Measurements from ENCODE around the gene SETBP1.
A peak's percentile ranks its signal among the peaks of the same experiment; 100 is the strongest.

SETBP1 gene

DNA sequence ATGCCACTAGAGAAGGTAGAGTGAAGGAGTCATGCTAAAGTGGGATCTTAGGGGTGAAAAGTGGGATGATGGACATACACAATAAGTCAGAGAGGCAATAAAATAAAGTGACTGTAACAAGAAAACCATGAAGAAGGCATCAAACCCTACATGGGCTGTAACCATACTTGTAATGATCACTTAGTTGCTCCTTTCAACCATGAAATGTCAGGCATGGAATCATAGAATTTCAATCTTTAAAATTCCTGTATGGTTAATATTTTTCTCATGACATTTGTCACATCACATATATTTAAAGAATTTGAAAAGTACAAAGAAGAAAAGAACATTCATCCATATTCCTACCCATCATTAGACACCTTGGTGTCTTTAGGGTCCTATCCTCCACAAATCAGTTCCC lies 20.9 kb upstream of the SETBP1 start:
- Mint-ChIP-seq H3K9me3 (no peaks in the 10 kb centered on the region), H3K4me1 (peaks cover 0 to 3% of the 10 kb centered on the region in 2 donors), H3K4me3 (no peak overlapping the region), H3K36me3 (no peaks in the 10 kb centered on the region), H3K27ac (no peak overlapping the region), H3K27me3 (no peaks in the 10 kb centered on the region)
- DNase-seq (no peak), ATAC-seq (replicated peaks) (no peak)

- ATAC-seq (replicated peaks), result no peak
- H3K27me3 Mint-ChIP-seq, result peaks cover 0 to 6% of the 10 kb centered on the region in 2 donors
- peaks cover 9 to 15% of the 10 kb centered on the region in 2 donors for H3K9me3 Mint-ChIP-seq
- no peak overlapping the region for H3K4me3 Mint-ChIP-seq
- no peak for DNase-seq
- H3K36me3 Mint-ChIP-seq, result peaks cover 6% of the 10 kb centered on the region in 2 donors
- H3K4me1 Mint-ChIP-seq, result peaks cover 7 to 15% of the 10 kb centered on the region in 2 donors
- H3K27ac Mint-ChIP-seq, result no peak overlapping the region
Observed at GRCh38 chr18:44668270-44668975, 12.3 kb upstream of the SETBP1 start.

- Mint-ChIP-seq H3K9me3 (peaks cover 9 to 15% of the 10 kb centered on the region in 2 donors), H3K36me3 (peaks cover 6% of the 10 kb centered on the region in 2 donors), H3K4me3 (no peak overlapping the region), H3K27ac (no peak overlapping the region), H3K4me1 (peaks cover 8 to 15% of the 10 kb centered on the region in 2 donors), H3K27me3 (peaks cover 0 to 6% of the 10 kb centered on the region in 2 donors)
- DNase-seq (no peak), ATAC-seq (replicated peaks) (no peak)
Observed at GRCh38 chr18:44671914-44672313, 8.8 kb upstream of the SETBP1 start.

DNA sequence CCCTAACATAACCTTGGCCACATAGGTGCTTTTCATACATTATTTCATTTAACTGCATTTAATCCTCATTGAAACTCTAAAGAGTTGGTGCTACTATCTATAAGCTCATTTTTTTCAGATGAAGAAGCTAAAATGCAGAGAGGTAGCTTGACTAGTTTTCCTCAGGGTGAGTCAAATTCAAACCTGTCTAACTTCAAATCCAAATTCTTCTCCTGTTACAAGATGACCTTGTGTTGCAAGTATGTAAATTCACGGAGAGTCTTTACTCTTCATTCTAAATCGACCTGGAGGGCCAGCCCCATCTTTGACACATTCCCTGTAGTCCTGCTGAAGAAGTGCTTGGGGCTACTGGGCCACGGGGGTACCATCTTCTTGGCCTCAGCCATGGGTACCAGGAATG lies 8.2 kb upstream of the SETBP1 start:
- Mint-ChIP-seq H3K4me3 (no peak overlapping the region), H3K27ac (no peak overlapping the region), H3K4me1 (peaks cover 10 to 18% of the 10 kb centered on the region in 2 donors), H3K9me3 (peaks cover 9 to 15% of the 10 kb centered on the region in 2 donors), H3K27me3 (peaks cover 0 to 6% of the 10 kb centered on the region in 2 donors), H3K36me3 (peaks cover 6% of the 10 kb centered on the region in 2 donors)
- ATAC-seq (replicated peaks) (no peak), DNase-seq (no peak)

DNA sequence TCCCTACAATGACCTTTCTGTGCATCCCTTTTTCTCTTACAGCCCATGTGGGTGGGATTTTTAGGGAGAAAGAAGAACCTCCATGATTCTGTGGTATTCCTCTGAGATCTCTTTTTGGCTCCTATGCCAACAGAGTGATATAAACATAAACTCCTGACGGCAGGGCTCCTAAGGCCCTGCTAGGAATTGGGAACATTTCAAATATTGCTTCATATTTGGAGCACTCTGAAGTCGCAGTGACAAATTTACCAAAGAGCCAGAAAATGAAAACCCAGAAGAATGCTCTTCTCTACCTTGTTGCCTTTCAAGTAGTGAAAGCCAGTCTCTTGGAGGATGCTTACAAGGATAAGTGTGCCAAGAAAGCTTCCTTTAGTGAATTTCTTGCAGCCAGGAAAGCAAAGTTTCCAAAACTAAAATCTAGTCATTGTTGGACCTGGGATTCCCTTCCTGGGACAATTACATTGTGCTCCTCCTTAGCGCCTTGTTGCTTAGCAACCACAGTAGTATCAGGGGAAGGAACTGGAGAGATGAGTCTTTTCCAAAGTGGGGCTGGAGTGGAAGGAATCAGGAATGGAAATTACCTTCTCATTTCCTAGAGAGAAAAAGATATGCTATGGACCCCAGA lies 7.3 kb upstream of the SETBP1 start:
- Mint-ChIP-seq H3K4me1 (peaks cover 14 to 25% of the 10 kb centered on the region in 2 donors), H3K9me3 (peaks cover 9 to 15% of the 10 kb centered on the region in 2 donors), H3K36me3 (peaks cover 6 to 7% of the 10 kb centered on the region in 2 donors), H3K4me3 (no peak overlapping the region), H3K27me3 (peaks cover 0 to 5% of the 10 kb centered on the region in 2 donors), H3K27ac (peak overlapping the region; percentile 14)
- no peak for DNase-seq
- ATAC-seq (replicated peaks), result no peak

- Mint-ChIP-seq H3K4me3 (no peak overlapping the region), H3K9me3 (no peaks in the 10 kb centered on the region), H3K27ac (peak overlapping the region; percentile 59), H3K36me3 (peaks cover 5 to 10% of the 10 kb centered on the region in 2 donors), H3K4me1 (peaks cover 11 to 16% of the 10 kb centered on the region in 2 donors), H3K27me3 (no peaks in the 10 kb centered on the region)
- ATAC-seq (replicated peaks) (no peak), DNase-seq (no peak)
Observed at GRCh38 chr18:44677933-44678332, 2.8 kb upstream of the SETBP1 start.

GRCh38 chr18:44678725-44679055 lies 2.0 kb upstream of the SETBP1 start:
- H3K27me3 Mint-ChIP-seq, result no peaks in the 10 kb centered on the region
- peaks cover 12 to 16% of the 10 kb centered on the region in 2 donors for H3K4me1 Mint-ChIP-seq
- DNase-seq (no peak), ATAC-seq (replicated peaks) (no peak)
- peaks cover 5 to 11% of the 10 kb centered on the region in 2 donors for H3K36me3 Mint-ChIP-seq
- H3K4me3 Mint-ChIP-seq, result no peak overlapping the region
- H3K9me3 Mint-ChIP-seq, result no peaks in the 10 kb centered on the region
- H3K27ac Mint-ChIP-seq, result peak overlapping the region; percentile 91

- Mint-ChIP-seq H3K4me3 (no peak overlapping the region), H3K27me3 (no peaks in the 10 kb centered on the region), H3K4me1 (peaks cover 16 to 17% of the 10 kb centered on the region in 2 donors), H3K36me3 (peaks cover 10 to 17% of the 10 kb centered on the region in 2 donors), H3K9me3 (no peaks in the 10 kb centered on the region), H3K27ac (peak overlapping the region; percentile 94)
- DNase-seq (peak; percentile 83), ATAC-seq (replicated peaks) (peak; percentile 84 to 86)
Observed at GRCh38 chr18:44679056-44679913, 1.4 kb upstream of the SETBP1 start.

DNA sequence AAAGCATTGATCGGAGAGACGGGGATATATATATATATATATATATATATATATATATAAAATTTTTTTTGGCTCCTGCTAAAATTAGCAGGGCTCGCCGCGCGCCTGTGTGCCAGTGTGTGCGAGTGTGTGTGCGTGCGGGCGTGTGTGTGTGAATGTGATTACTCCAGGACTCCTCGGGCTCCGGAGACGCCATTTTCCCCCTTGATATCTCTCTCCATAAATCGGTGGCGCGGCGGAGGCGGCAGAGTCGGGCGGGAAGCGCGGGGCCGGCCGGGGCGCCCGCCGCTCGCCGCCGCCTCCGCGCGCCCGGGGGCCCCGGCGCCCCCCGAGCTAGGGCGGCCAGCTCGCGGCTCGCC lies 795 bp upstream of the SETBP1 start:
- no peaks in the 10 kb centered on the region for H3K9me3 Mint-ChIP-seq
- no peaks in the 10 kb centered on the region for H3K27me3 Mint-ChIP-seq
- H3K4me3 Mint-ChIP-seq, result no peak overlapping the region
- peak overlapping the region; percentile 94 for H3K27ac Mint-ChIP-seq
- peak; percentile 15 to 27 for ATAC-seq (replicated peaks)
- DNase-seq, result peak; percentile 38
- H3K36me3 Mint-ChIP-seq, result peaks cover 11 to 17% of the 10 kb centered on the region in 2 donors
- peaks cover 19% of the 10 kb centered on the region in 2 donors for H3K4me1 Mint-ChIP-seq

- DNase-seq (no peak), ATAC-seq (replicated peaks) (no peak)
- no peaks in the 10 kb centered on the region for H3K27me3 Mint-ChIP-seq
- peak overlapping the region; percentile 94 for H3K27ac Mint-ChIP-seq
- H3K4me3 Mint-ChIP-seq, result no peak overlapping the region
- peaks cover 26 to 33% of the 10 kb centered on the region in 2 donors for H3K4me1 Mint-ChIP-seq
- no peaks in the 10 kb centered on the region for H3K9me3 Mint-ChIP-seq
- peaks cover 14 to 25% of the 10 kb centered on the region in 2 donors for H3K36me3 Mint-ChIP-seq
Observed at GRCh38 chr18:44681076-44681970, 635 bp downstream of the SETBP1 start.

DNA sequence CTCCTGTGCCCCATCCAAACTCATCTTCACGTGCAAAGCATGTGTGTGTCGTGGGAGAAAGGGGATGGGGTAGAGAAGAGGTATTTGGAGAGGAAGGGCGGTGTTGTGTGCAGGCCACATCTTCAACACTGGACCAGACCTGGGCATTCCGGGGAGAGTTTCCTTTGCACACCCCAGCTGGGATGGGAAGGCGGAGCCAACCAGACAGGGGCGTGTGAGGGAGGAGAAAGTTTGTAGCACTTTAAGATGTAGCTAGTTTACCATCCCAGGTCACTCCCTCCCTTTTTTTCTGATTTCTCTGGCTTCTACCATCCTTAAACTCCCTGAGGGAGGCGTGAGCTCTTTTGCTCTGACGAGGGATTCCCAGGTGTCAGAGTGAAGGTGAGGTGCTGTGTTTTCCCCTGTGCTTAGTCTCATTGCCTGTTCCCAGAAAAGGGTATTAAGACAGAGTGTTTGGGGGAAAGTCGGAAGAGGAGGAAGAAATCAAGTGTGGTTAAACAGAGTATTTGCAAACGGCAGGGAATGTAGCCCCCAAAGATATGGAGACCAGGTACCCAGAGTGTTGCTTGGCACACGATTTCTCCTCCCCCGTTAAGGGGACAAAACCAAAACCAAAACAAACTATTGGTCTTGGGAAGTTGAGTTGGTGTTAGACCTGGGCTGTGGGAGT lies 1.6 kb downstream of the SETBP1 start:
- H3K4me3 Mint-ChIP-seq, result no peak overlapping the region
- H3K27ac Mint-ChIP-seq, result no peak overlapping the region
- no peaks in the 10 kb centered on the region for H3K9me3 Mint-ChIP-seq
- peak; percentile 13 for DNase-seq
- H3K4me1 Mint-ChIP-seq, result peaks cover 33 to 42% of the 10 kb centered on the region in 2 donors
- no peak for ATAC-seq (replicated peaks)
- H3K27me3 Mint-ChIP-seq, result no peaks in the 10 kb centered on the region
- H3K36me3 Mint-ChIP-seq, result peaks cover 22 to 33% of the 10 kb centered on the region in 2 donors

DNA sequence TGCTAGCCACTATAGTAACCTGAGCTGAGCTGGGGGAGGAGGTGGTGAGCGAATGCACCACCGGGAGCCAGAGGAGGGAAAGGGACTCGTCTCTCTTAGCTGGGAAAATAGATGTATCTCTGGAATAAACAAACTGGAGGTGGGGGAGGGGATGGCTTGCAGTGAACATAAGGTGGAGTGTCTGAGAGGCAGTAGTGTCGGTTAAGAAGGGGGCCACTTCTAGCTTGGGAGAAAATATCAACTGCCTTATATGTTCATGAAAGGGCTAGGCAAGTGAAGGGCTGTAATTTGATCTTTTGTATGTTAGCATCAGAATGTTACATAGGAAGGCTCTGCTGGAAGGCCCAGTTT lies 2.2 kb downstream of the SETBP1 start:
- Mint-ChIP-seq H3K4me1 (peaks cover 36 to 42% of the 10 kb centered on the region in 2 donors), H3K27ac (no peak overlapping the region), H3K36me3 (peaks cover 27 to 38% of the 10 kb centered on the region in 2 donors), H3K27me3 (no peaks in the 10 kb centered on the region), H3K4me3 (no peak overlapping the region), H3K9me3 (no peaks in the 10 kb centered on the region)
- DNase-seq (no peak), ATAC-seq (replicated peaks) (no peak)

DNA sequence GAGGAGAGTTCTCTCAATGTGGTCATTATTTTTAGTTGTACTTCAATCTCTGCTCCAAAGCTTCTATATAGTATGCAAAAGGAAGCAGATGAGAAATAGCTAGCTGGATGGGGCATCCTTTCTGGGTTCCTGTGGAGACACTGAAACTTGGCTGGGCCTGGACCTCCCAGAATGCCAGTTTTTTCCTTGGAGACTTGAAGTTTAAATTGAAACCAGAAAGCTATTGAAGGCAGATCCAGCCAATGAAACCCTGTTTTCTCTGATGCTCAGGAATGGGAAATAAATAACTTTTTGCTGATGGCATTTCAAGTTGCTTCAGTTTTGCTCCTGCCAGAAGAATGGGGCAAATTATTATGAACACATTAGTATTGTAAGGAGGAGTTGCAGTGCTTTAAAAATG lies 2.9 kb downstream of the SETBP1 start:
- no peaks in the 10 kb centered on the region for H3K27me3 Mint-ChIP-seq
- no peak overlapping the region for H3K4me3 Mint-ChIP-seq
- H3K9me3 Mint-ChIP-seq, result no peaks in the 10 kb centered on the region
- peaks cover 33 to 43% of the 10 kb centered on the region in 2 donors for H3K36me3 Mint-ChIP-seq
- no peak for DNase-seq
- H3K27ac Mint-ChIP-seq, result no peak overlapping the region
- peaks cover 30 to 42% of the 10 kb centered on the region in 2 donors for H3K4me1 Mint-ChIP-seq
- ATAC-seq (replicated peaks), result no peak
